Endothelial cell (in vitro differentiated cells): ENCODE results near the gene CHERP. TPM values are rescaled to one million over a fixed set of nuclear protein-coding genes. Genes with fewer than 3 reads are reported as not detected.

Experiments
- DNase-seq: peaks from one replicate; pipeline ENCODE4 v3.0.0; 2021; ENCODE audit warnings: low spot score
- H3K27ac Mint-ChIP-seq: one replicate; pipeline ENCODE4 v1.8.0; 2021; ENCODE audit warnings: mixed read lengths, inconsistent platforms; ENCODE audit not compliant: unreplicated experiment
- H3K27me3 Mint-ChIP-seq: one replicate; pipeline ENCODE4 v1.8.0; 2021; ENCODE audit warnings: mild to moderate bottlenecking, moderate library complexity, mixed read lengths, inconsistent platforms; ENCODE audit not compliant: unreplicated experiment
- H3K36me3 Mint-ChIP-seq: one replicate; pipeline ENCODE4 v1.8.0; 2021; ENCODE audit warnings: mild to moderate bottlenecking, low read depth, mixed read lengths, inconsistent platforms; ENCODE audit not compliant: unreplicated experiment
- H3K4me1 Mint-ChIP-seq: one replicate; pipeline ENCODE4 v1.8.0; 2021; ENCODE audit warnings: mild to moderate bottlenecking, mixed read lengths, inconsistent platforms; ENCODE audit not compliant: unreplicated experiment
- H3K4me3 Mint-ChIP-seq: one replicate; pipeline ENCODE4 v1.8.0; 2021; ENCODE audit warnings: mild to moderate bottlenecking, mixed read lengths, inconsistent platforms; ENCODE audit not compliant: unreplicated experiment
- H3K9me3 Mint-ChIP-seq: one replicate; pipeline ENCODE4 v1.8.0; 2021; ENCODE audit warnings: mixed read lengths, inconsistent platforms; ENCODE audit not compliant: unreplicated experiment
- total RNA-seq: library from RNA; stranded (reverse); fragmentation: NEBNext Ultra II Directional; extraction: Animal tissue kit (Norgen Biotek cat#: 25700); gene quantifications from one replicate; pipeline ENCODE4 v1.2.1, GENCODE V29; 2021; ENCODE audit not compliant: unreplicated experiment
- TF ChIP-seq, protein P1 (sequence below): fragments of 200-600 bp; sonication (generic); IDR thresholded peaks from one replicate; pipeline ENCODE4 v1.5.0; 2021; ENCODE audit warnings: antibody characterized with exemption; ENCODE audit not compliant: unreplicated experiment

The CHERP gene
- total RNA-seq, 1 donor from 2014 or later = 66.5 TPM

DNA sequence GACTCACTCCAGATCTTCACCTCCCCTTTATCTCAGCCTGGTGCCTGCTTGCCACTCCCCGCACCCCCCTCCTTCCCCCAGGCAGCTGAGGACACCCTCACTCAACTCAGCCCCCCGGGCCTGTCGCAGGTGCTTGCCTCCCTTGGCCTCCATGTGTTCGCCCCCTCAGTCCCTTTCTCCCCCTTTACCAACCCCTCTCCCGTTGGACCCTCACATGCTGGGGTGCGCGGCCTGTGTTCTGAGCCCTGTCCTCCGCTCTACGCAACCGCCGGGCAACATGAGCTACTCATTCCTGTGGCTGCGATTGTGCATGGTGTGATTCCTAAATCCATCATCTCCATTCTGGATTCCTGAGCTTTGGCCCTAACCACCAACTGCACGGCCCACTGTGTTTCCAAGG is 5.1 kb downstream of the CHERP start:
- Mint-ChIP-seq H3K27ac (no peak overlapping the region), H3K27me3 (peaks cover 8% of the 10 kb centered on the region), H3K9me3 (no peaks in the 10 kb centered on the region), H3K4me3 (no peak overlapping the region), H3K36me3 (peaks cover 39% of the 10 kb centered on the region), H3K4me1 (peaks cover 15% of the 10 kb centered on the region)
- TF ChIP-seq, protein P1, sequence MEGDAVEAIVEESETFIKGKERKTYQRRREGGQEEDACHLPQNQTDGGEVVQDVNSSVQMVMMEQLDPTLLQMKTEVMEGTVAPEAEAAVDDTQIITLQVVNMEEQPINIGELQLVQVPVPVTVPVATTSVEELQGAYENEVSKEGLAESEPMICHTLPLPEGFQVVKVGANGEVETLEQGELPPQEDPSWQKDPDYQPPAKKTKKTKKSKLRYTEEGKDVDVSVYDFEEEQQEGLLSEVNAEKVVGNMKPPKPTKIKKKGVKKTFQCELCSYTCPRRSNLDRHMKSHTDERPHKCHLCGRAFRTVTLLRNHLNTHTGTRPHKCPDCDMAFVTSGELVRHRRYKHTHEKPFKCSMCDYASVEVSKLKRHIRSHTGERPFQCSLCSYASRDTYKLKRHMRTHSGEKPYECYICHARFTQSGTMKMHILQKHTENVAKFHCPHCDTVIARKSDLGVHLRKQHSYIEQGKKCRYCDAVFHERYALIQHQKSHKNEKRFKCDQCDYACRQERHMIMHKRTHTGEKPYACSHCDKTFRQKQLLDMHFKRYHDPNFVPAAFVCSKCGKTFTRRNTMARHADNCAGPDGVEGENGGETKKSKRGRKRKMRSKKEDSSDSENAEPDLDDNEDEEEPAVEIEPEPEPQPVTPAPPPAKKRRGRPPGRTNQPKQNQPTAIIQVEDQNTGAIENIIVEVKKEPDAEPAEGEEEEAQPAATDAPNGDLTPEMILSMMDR = no peak
- DNase-seq = no peak

DNA sequence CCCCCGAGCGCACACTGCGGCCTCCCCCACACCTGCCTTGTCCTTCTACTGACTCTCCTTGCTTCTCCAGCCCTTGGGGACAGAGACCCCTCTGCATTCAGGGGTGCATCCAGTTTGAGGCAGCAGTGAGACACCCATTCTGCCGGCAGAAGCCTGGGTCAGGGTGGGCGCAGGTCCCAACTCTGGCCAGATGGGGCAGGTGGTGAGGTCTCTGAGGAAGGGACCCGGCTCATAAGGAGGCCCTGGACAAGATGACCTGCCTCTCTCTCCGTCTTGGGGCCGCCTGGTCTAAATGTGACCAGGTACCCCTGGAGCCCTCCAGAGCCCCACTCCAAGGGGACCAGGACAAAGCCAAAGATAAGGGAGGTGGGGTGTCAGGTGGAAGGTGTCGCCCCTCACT is 6.1 kb downstream of the CHERP start:
- no peak overlapping the region for H3K27ac Mint-ChIP-seq
- no peak overlapping the region for H3K4me3 Mint-ChIP-seq
- H3K9me3 Mint-ChIP-seq = no peaks in the 10 kb centered on the region
- peaks cover 8% of the 10 kb centered on the region for H3K27me3 Mint-ChIP-seq
- H3K4me1 Mint-ChIP-seq = peaks cover 9% of the 10 kb centered on the region
- H3K36me3 Mint-ChIP-seq = peaks cover 47% of the 10 kb centered on the region
- TF ChIP-seq, protein P1 = no peak
- DNase-seq = no peak

DNA sequence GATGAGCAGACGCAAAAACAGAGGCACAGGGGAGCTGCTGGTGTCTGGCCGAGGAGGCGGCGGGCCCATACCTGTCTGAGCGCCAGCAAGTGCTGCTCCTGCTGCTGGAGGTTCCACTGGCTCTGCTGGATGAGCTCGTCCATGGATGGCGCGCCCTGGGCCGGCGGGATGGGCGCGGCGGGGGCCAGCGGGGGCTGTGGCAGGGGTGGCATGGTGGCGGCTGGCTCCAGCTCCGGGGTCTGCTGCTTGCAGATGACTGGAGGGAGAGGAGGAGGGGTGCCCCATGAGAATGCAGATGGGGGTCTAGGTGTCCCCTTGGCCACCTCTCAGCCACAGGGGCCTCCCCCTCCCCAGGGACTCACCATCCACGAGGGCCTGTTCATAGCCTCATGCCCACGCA is 6.9 kb downstream of the CHERP start:
- Mint-ChIP-seq H3K36me3 (peaks cover 49% of the 10 kb centered on the region), H3K27ac (no peak overlapping the region), H3K27me3 (peaks cover 8% of the 10 kb centered on the region), H3K4me3 (no peak overlapping the region), H3K9me3 (no peaks in the 10 kb centered on the region), H3K4me1 (peaks cover 5% of the 10 kb centered on the region)
- TF ChIP-seq, protein P1 = no peak
- no peak for DNase-seq

DNA sequence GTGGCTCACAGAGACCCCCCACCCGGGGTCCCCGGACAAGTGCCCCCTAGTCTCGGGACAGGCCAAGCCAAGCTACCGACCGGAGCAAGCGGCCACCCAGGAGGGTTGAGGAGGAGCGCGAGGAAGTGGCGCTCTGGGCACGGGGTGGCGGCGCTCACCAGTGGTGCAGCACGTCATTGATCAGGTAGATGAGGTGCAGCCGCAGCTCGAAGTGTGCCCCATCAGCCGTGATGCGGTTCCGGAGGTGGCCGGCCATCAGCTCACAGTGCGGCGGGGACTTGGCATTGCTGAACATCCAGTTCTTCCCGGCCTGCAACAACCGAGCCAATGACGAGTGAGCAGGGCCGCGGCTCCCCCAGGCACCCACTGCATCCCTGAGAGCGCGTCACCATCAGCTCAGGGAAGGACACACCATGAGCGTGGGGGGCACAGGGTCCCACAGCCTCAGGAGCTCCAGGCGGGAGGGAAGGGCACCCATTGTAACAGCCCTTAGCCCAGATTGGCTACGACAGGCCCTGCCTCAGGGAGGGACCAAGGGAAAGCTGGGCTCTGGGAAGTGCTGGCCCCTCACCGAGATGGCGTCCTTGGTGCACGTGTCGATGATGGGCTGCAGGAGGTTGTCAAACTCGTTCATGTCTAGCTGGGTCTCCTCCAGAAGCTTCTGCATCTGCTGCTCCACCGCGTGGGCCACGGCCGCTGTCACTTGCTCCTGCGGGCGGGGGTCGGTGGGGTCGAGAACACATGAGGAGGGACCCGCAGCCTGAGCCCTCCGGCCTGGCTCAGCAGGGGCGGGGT is 9.6 kb downstream of the CHERP start:
- TF ChIP-seq, protein P1 = no peak
- Mint-ChIP-seq H3K4me3 (no peak overlapping the region), H3K36me3 (peaks cover 38% of the 10 kb centered on the region), H3K27ac (no peak overlapping the region), H3K27me3 (peaks cover 5% of the 10 kb centered on the region), H3K4me1 (no peaks in the 10 kb centered on the region), H3K9me3 (no peaks in the 10 kb centered on the region)
- no peak for DNase-seq

DNA sequence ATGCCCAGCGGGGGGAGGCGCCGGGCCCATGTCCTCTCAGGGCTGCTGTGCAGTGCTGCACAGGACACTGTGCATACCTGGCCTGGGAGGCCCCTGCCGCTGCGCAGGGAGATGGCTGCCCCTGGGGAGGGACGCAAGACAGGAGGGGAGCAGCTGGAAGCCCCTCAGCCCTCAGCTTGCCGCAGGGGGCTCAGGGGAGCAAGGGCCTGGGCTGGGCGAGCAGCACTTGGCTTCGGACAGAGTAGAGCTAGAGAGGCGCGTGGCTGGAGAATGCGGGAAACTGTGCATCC is 10.9 kb downstream of the CHERP start:
- Mint-ChIP-seq H3K9me3 (no peaks in the 10 kb centered on the region), H3K27ac (no peak overlapping the region), H3K4me3 (no peak overlapping the region), H3K4me1 (no peaks in the 10 kb centered on the region), H3K27me3 (peaks cover 3% of the 10 kb centered on the region), H3K36me3 (peaks cover 42% of the 10 kb centered on the region)
- DNase-seq = no peak
- TF ChIP-seq, protein P1 = no peak
